GM12878 (cell line): ENCODE results near the gene MVP.

Experiments
- POLR2A ChIP-seq: IDR thresholded peaks from 2 replicates; pipeline ENCODE4 v1.6.1; 2011; ENCODE audit warnings: low read depth, mild to moderate bottlenecking, low read length
- ZNF207 ChIP-seq: fragments of 450-650 bp; IDR thresholded peaks from 2 replicates; pipeline ENCODE4 v1.6.1; 2014; ENCODE audit warnings: antibody characterized with exemption, mild to moderate bottlenecking, borderline replicate concordance
- ZSCAN29 ChIP-seq: fragments of 450-650 bp; IDR thresholded peaks from 2 replicates; pipeline ENCODE4 v1.6.1; 2017; ENCODE audit warnings: mild to moderate bottlenecking, moderate library complexity

DNA sequence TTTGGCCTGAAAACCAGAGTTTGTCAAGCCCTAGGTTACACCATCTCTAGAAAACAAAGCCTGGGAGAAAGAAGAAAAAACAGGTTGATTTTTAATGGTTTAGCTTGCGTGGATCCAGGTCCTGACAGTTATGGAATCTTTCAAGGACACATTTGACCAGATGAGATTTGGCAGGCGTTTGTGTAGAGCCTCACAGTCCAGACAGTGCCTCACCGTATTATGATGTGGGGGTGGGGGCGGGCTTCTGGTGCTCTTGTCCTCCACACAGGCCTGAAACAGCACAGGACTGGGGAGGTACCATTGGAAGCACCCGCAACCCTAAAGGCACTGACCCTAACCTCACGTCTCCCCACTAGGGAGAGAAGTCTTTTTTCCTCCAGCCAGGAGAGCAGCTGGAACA, 19.6 kb downstream of the MVP start:
- TF ChIP-seq ZNF207 (no peak), ZSCAN29 (no peak), POLR2A (no peak)
